GM19328 (cell line): Measurements from ENCODE around the gene IGF2BP1.
"Not testable (repeated sequence)": the region's sequence is repeated elsewhere in the genome, so short reads cannot be mapped to it uniquely, and the experiment has no call there.

Source experiments
- ATAC-seq: cut with Tn5 transposase; IDR thresholded peaks from one replicate; pipeline ENCODE4 v1.9.1; 2021; ENCODE audit warnings: mild to moderate bottlenecking, moderate library complexity; ENCODE audit not compliant: unreplicated experiment

Gene IGF2BP1

DNA sequence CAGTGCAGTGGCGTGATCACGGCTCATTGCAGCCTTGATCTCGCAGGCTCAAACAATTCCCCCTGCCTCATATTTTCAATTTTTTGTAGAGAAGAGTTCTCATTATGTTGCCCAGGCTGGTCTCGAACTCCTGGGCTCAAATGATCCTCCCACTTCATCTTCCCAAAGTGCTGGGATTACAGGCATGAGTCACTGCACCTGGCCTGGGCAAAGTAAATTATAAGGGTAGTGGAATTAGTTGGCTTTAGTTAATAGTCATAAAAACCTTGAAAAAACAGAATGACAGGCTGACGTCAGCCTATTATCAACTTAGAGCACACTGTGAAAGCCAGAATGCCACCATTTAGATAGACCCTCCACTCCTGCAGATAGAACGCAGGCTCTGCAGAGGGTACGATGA, 91.9 kb downstream of the IGF2BP1 start:
- no peak for ATAC-seq

GRCh38 chr17:49090878-49091594, 93.9 kb downstream of the IGF2BP1 start:
- ATAC-seq: no peak

DNA sequence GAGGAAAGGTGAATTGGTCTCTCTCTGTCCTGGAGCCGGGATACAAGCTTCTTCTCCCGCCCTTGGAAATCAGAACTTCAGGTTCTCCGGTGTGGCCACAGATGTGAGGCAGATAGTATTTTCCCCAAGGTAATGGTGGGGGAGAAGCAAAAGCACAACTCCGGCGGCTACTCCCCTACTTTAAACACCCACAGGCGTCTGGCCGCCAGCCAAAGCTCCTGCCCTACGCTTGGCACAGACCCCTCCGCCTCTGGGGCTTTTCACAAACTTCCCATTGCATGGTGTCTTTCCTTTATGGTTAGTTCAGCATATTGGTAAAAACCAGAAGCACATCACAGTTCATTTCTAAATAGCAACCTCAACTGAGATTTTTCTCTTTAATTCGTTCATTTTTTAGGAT, 95.9 kb downstream of the IGF2BP1 start:
- ATAC-seq: no peak

- ATAC-seq: no peak
These were observed 103.4 kb downstream of the IGF2BP1 start for GRCh38 chr17:49100601-49101000.

DNA sequence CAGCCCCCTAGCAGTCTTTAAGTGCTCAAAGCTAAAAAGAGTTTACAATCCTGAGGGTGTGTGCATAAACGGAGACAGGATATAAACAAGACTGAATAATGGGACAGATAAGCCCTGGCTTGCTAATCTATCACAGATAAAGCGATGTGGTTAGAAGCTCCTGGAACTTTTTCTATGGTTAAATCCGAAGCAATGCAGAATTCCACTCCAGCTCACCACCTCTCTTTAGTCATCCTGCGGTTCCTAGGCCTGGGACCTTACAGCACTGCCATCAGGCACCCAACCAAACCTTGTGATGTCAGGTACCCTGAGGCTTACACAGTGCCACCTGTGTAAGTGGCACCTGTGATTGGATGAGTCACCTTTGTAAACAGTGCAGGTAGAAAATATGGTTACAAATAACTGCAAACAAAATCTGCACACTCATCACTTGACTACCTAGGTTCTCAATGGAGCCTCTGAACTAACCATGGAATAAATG, 103.9 kb downstream of the IGF2BP1 start:
- ATAC-seq: no peak

GRCh38 chr17:49103360-49103759, 106.2 kb downstream of the IGF2BP1 start:
- ATAC-seq: not testable (repeated sequence)

- ATAC-seq: no peak
These were observed 107.4 kb downstream of the IGF2BP1 start for GRCh38 chr17:49104511-49105074.
